Endothelial cell of umbilical vein (primary cell): ENCODE measurements around the gene TGM1. TPM values are rescaled to one million over a fixed set of nuclear protein-coding genes. Genes with fewer than 3 reads are reported as not detected.

Experiments
- BruUV-seq: library from RNA; stranded (reverse); fragments of 400-500 nt; replicated peaks from 2 replicates; lab custom pipeline; 2021; lab: Mats Ljungman, UMichigan
- CTCF ChIA-PET: fragments of 300-600, 350-600 bp; sonication (Branson Sonifier 250); formaldehyde crosslinking; loops from one replicate; lab custom pipeline; 2021; ENCODE audit warnings: antibody characterized with exemption, inconsistent platforms; lab: Charles Lee
- POLR2A ChIA-PET: fragments of 300-600, 350-600 bp; sonication (Branson Sonifier 250); formaldehyde crosslinking; loops from one replicate; lab custom pipeline; 2021; ENCODE audit warnings: antibody characterized with exemption, inconsistent platforms; lab: Charles Lee
- DNase-seq: peaks from one replicate; pipeline ENCODE4 v3.0.0-alpha.2; 2011; ENCODE audit warnings: low read depth, low spot score
- FAIRE-seq: peaks from 2 replicates; lab custom pipeline; 2011; peaks lifted over from hg19 to GRCh38; lab: Jason Lieb, UNC
- H2AFZ ChIP-seq: 2 replicates; pipeline ENCODE4 v1.6.0; 2012; ENCODE audit warnings: low read depth, low read length, control low read depth, inconsistent platforms
- H3K27ac ChIP-seq: 2 replicates; pipeline ENCODE4 v1.5.1; 2011; ENCODE audit warnings: low read depth, mild to moderate bottlenecking, control low read depth, low read length, moderate library complexity; ENCODE audit not compliant: insufficient read depth
- H3K27me3 ChIP-seq, 2 experiments: 2 replicates each; pipeline versions ENCODE4 v1.6.0 to v1.6.1; 2011; ENCODE audit warnings: low read length in 2 of 2, mixed read lengths in 1 of 2; ENCODE audit not compliant: control insufficient read depth in 2 of 2, insufficient read depth in 2 of 2
- H3K36me3 ChIP-seq, 2 experiments: 2 replicates in 1 of 2; 3 replicates in 1 of 2; pipeline ENCODE4 v1.5.1; 2011; ENCODE audit warnings: low read length in 2 of 2, mild to moderate bottlenecking in 1 of 2, moderate library complexity in 1 of 2; ENCODE audit not compliant: control insufficient read depth in 2 of 2, insufficient read depth in 2 of 2; ENCODE audit errors: extremely low read depth in 1 of 2
- H3K4me1 ChIP-seq: 3 replicates; pipeline ENCODE4 v1.5.1; 2011; ENCODE audit warnings: mild to moderate bottlenecking, low read length; ENCODE audit not compliant: control insufficient read depth, insufficient read depth; ENCODE audit errors: extremely low read depth
- H3K4me2 ChIP-seq: 2 replicates; pipeline ENCODE4 v1.6.1; 2011; ENCODE audit warnings: low read length, control low read depth, mixed read lengths; ENCODE audit not compliant: insufficient read depth
- H3K4me3 ChIP-seq, 3 experiments: fragments of 200-600 bp in 1 of 3; sonication (generic), shearing (Covaris generic) in 1 of 3; replicated peaks in 1 of 3; 2 replicates each; pipeline ENCODE4 v1.5.1; 2011 to 2016; ENCODE audit warnings: control low read depth in 3 of 3, low read length in 3 of 3, mild to moderate bottlenecking in 2 of 3, inconsistent platforms in 1 of 3, low read depth in 1 of 3, moderate library complexity in 1 of 3; ENCODE audit not compliant: insufficient read depth in 1 of 3
- H3K79me2 ChIP-seq: 2 replicates; pipeline ENCODE4 v1.6.0; 2012; ENCODE audit warnings: low read length, inconsistent platforms; ENCODE audit not compliant: control insufficient read depth, insufficient read depth
- H3K9ac ChIP-seq: replicated peaks from 2 replicates; pipeline ENCODE3; 2011; ENCODE audit warnings: low read length, control low read depth; ENCODE audit not compliant: insufficient read depth; ENCODE audit errors: extremely low read depth
- H3K9me1 ChIP-seq: replicated peaks from 3 replicates; pipeline ENCODE4 v1.6.0; 2011; ENCODE audit warnings: mild to moderate bottlenecking, low read length; ENCODE audit not compliant: control insufficient read depth, insufficient read depth; ENCODE audit errors: extremely low read depth
- H3K9me3 ChIP-seq: replicated peaks from 2 replicates; pipeline ENCODE4 v1.5.1; 2012; ENCODE audit warnings: low read length, inconsistent platforms; ENCODE audit not compliant: control insufficient read depth, insufficient read depth
- H4K20me1 ChIP-seq: replicated peaks from 2 replicates; pipeline ENCODE3; 2011; ENCODE audit warnings: mild to moderate bottlenecking, low read length; ENCODE audit not compliant: control insufficient read depth, insufficient read depth; ENCODE audit errors: extremely low read depth
- EZH2 ChIP-seq: IDR thresholded peaks from 2 replicates; pipeline ENCODE4 v1.6.1; 2012; ENCODE audit warnings: borderline replicate concordance, low read depth, mild to moderate bottlenecking, moderate library complexity, low read length, inconsistent platforms; ENCODE audit not compliant: severe bottlenecking
- FOS ChIP-seq: IDR thresholded peaks from 2 replicates; pipeline ENCODE4 v1.6.1; 2011; ENCODE audit warnings: mild to moderate bottlenecking, low read length, moderate library complexity, borderline replicate concordance; ENCODE audit not compliant: insufficient read depth
- GATA2 ChIP-seq: IDR thresholded peaks from 2 replicates; pipeline ENCODE4 v1.7.0; 2011; ENCODE audit warnings: low read depth, mild to moderate bottlenecking, moderate library complexity, mixed read lengths, low read length; ENCODE audit not compliant: insufficient read length, insufficient read depth
- JUN ChIP-seq: IDR thresholded peaks from 2 replicates; pipeline ENCODE4 v1.6.1; 2011; ENCODE audit warnings: borderline replicate concordance, low read depth; ENCODE audit not compliant: insufficient read length, insufficient read depth
- MYC ChIP-seq: IDR thresholded peaks from one replicate; pipeline ENCODE4 v1.6.1; 2011; ENCODE audit warnings: mild to moderate bottlenecking, low read depth, low read length
- POLR2A ChIP-seq: IDR thresholded peaks from 2 replicates; pipeline ENCODE4 v1.6.1; 2012; ENCODE audit warnings: low read depth, mild to moderate bottlenecking, control low read depth, low read length
- POLR2AphosphoS5 ChIP-seq: IDR thresholded peaks from 2 replicates; pipeline ENCODE4 v1.6.1; 2012; ENCODE audit warnings: low read depth, mild to moderate bottlenecking, control low read depth, low read length, moderate library complexity; ENCODE audit not compliant: insufficient read depth
- dilution Hi-C: fragments of 300-500 bp; cut with MboI; formaldehyde crosslinking; loops from one replicate; pipeline ENCODE4 v1.15.0; 2019; ENCODE audit warnings: low sequenced_read_pairs; ENCODE audit not compliant: extremely low pct_ligation_motif_present
- intact Hi-C: fragments of 100-400 bp; cut with micrococcal nuclease; formaldehyde crosslinking; loops from one replicate; pipeline ENCODE4 v1.10.0; 2022
- polyA plus RNA-seq, 4 experiments: library from polyadenylated mRNA; depleted of rRNA in 3 of 4; stranded (reverse) in 3 of 4; unstranded in 1 of 4; fragments of >200 nt; gene quantifications; 2 replicates each; pipeline versions ENCODE4 v1.2.1 to v1.2.3, GENCODE V29; 2011 to 2012; ENCODE audit warnings: missing spikeins in 1 of 4
- total RNA-seq: library from RNA; stranded (reverse); gene quantifications from 2 replicates; pipeline ENCODE4 v1.2.3, GENCODE V29; 2021
- TF ChIP-seq, protein P1 (sequence below), 2 donors: IDR thresholded peaks; 1 replicate in 1 of 2; 2 replicates in 1 of 2; pipeline ENCODE4 v1.5.1; 2011; ENCODE audit warnings: low read length in 2 of 2, mild to moderate bottlenecking in 2 of 2, moderate library complexity in 2 of 2, control low read depth in 1 of 2, inconsistent platforms in 1 of 2, low read depth in 1 of 2; ENCODE audit not compliant: insufficient read depth in 1 of 2; ENCODE audit errors: extremely low read depth in 1 of 2
- TF ChIP-seq, protein P2 (sequence below): IDR thresholded peaks from 2 replicates; pipeline ENCODE4 v1.6.1; 2011; ENCODE audit not compliant: insufficient read depth, insufficient read length

Gene TGM1
- total and polyA plus RNA-seq, 2 donors (not counting 3 experiments of a cell fraction or from before 2014, with no cell fraction given), result 1.0 to 3.4 TPM

DNA sequence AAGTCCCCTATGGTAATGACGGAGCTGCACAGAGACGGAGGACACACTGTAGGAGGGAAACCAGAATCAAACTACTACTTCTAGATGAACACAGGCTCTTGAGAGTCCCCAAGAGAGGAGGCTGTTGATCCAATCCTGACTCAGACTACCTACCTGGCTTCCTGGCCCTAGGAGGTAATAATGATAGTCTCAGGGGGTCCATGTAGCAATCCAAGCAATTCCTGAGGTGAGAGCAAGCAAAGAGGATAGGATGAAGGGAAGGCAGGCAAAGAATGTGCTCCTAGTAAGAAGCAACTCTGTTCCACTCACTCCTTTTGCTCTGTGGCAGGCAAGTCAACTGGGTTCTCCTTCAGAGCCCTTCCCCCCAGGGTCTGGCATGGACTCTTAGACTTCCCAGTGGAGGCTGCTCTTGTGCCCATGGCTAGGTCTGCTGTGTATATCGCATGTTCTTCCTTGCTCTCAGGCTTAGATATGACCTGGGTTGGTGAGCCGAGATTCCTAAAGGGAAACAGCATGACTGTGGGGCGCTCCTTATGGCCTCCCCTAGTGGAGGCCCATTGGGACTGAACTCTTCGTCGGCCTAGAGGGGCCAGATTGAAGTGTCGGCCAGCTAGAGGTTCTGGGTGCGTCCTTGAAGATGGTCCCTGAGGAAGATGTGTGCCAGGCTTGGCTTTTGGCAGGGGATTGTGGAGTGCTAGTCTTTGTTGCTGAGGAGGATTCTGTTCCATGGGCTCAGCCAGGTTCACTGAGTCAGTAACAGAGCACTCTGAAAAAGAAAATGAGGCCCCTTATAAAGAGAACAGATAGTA is 22.7 kb downstream of the TGM1 start:
- no peaks in the 10 kb centered on the region for H3K9me3 ChIP-seq
- peaks cover 8 to 33% of the 10 kb centered on the region in 2 experiments for H3K36me3 ChIP-seq
- POLR2A ChIA-PET, result no interaction called here
- H3K4me3 ChIP-seq, result no peak overlapping the region
- BruUV-seq, result no TSS peak
- CTCF ChIA-PET, result interaction anchor here (3.6 to 13.0 kb wide), 3 partner anchors 25 to 59 kb away, joined by 16 to 199 read pairs (median 20); partner anchors contain the start of genes DHRS1, MDP1 and NOP9
- intact Hi-C loops (no loop called here), dilution Hi-C loops (no loop called here)
- no peak for FAIRE-seq
- H3K4me2 ChIP-seq, result no peak overlapping the region
- no peak for DNase-seq
- TF ChIP-seq POLR2A (no peak), GATA2 (no peak), MYC (no peak), POLR2AphosphoS5 (no peak), FOS (no peak), EZH2 (no peak), JUN (no peak)
- TF ChIP-seq, protein P1, sequence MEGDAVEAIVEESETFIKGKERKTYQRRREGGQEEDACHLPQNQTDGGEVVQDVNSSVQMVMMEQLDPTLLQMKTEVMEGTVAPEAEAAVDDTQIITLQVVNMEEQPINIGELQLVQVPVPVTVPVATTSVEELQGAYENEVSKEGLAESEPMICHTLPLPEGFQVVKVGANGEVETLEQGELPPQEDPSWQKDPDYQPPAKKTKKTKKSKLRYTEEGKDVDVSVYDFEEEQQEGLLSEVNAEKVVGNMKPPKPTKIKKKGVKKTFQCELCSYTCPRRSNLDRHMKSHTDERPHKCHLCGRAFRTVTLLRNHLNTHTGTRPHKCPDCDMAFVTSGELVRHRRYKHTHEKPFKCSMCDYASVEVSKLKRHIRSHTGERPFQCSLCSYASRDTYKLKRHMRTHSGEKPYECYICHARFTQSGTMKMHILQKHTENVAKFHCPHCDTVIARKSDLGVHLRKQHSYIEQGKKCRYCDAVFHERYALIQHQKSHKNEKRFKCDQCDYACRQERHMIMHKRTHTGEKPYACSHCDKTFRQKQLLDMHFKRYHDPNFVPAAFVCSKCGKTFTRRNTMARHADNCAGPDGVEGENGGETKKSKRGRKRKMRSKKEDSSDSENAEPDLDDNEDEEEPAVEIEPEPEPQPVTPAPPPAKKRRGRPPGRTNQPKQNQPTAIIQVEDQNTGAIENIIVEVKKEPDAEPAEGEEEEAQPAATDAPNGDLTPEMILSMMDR (IDR thresholded peaks at IDR 0.05; ENCODE audit: extremely low read depth in 1 of 2, insufficient read depth in 1 of 2, low read depth in 1 of 2, low read length in 2 of 2), result no peak
- TF ChIP-seq, protein P2, sequence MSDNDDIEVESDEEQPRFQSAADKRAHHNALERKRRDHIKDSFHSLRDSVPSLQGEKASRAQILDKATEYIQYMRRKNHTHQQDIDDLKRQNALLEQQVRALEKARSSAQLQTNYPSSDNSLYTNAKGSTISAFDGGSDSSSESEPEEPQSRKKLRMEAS, result no peak
- no peaks in the 10 kb centered on the region for H4K20me1 ChIP-seq
- no peak overlapping the region for H3K9ac ChIP-seq
- H3K27ac ChIP-seq, result no peak overlapping the region
- peaks cover 22% of the 10 kb centered on the region for H3K79me2 ChIP-seq
- H3K9me1 ChIP-seq, result no peaks in the 10 kb centered on the region
- H2AFZ ChIP-seq, result no peak overlapping the region
- H3K4me1 ChIP-seq, result peaks cover 30% of the 10 kb centered on the region
- no peaks in the 10 kb centered on the region for H3K27me3 ChIP-seq
